LHCN-M2 (cell line): ENCODE results near the gene GPR37. TPM values are rescaled to one million over a fixed set of nuclear protein-coding genes. Genes with fewer than 3 reads are reported as not detected.

Source experiments
- DNase-seq: peaks from one replicate; pipeline ENCODE4 v3.0.0-alpha.2; 2012; ENCODE audit warnings: low read depth
- total RNA-seq: library from RNA; depleted of rRNA; stranded (reverse); fragments of >200 nt; gene quantifications from 2 replicates; pipeline ENCODE4 v1.2.3, GENCODE V29; 2014

GPR37 gene
- total RNA-seq, 1 experiment from 2014 or later = not detected

DNA sequence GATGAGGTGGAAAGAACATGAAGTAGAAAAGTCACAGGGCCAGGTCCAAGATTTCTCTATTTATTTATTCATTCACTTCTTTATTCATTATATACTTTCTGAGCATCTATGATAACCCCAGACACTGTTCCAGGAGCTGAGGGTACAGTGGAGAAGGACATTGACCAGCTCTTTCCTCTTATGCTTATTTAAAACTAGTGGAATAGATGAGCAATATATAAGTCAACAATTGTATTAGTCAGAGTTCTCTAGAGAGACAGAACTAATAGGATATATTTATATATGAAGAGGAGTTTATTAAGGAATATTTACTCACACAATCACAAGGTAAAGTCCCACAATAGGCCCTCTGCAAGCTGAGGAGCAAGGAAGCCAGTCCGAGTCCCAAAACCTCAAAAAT, 15.0 kb upstream of the GPR37 start:
- DNase-seq = no peak

DNA sequence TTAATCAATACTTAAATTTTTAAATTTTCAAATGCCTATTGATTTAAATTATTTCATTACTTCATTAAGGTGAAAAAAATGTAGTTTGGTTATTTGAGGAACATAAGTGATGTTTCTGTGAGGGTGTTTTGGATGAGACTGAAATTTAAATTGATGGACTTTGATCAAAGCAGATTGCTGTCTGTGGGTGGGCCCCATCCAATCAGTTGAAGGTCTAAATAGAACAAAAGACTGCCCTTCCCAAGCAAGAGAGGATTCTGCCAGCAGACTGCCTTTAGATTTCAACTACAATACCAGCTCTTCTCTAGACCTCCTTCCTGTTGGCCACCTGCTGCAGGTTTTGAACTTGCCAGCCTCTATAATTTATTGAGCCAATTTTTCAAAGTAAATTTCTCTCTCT, 14.5 kb upstream of the GPR37 start:
- no peak for DNase-seq

DNA sequence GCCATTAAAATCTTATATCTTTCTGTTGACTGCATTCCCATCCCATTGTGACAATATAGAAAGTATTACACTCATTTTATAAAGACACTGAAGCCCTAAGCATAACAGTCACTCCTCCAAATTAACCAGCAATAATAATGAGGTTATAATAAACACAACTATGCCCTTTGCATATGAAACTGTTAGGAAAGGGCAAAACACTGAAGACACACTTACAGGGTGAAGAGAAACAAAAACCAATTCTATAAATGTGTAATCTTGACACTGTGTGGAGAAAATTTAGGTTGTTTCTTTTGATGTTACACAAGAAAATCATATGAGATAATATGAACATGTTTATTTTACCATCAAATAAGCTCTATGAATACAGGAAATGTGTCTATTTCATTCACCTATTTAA, 14.0 kb upstream of the GPR37 start:
- DNase-seq = no peak

DNA sequence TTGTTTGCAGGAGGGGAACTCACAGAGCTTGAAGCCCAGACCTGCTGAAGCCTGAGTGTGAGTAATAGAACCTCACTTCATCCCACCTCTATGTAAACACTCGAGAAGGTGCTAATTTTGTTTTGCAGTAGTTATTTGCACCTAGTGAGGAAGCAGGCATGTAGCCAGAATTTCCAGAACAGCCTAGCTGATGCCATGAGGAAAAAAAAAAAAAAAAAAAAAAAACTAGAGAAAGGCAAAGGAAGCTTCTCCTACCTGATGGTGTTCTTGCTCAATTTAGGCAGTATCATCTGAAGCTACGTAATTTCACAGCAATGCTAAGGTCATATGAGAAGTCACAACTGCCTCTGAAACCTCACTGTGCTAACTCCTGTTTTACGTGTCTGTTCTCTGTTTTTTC, 13.6 kb upstream of the GPR37 start:
- no peak for DNase-seq

DNA sequence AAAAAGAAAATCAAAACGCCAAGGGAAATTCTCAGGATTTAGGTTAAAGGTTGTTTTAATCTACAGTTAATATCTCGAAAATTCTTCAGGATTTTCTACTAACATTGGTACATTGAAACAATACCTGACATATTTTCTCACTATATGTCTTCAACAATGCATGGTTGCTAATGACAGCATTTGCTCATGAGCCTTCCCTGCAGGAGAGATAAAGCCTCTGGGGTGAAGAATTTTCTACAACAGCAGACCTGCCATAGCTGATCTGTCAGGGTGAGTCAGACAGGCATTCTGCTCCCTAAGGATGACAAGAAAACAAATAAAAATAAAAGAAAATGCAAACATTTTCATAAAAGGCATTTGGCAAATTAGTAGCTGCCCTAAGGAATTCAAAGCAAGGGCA, 11.7 kb upstream of the GPR37 start:
- DNase-seq = peak; percentile 2

DNA sequence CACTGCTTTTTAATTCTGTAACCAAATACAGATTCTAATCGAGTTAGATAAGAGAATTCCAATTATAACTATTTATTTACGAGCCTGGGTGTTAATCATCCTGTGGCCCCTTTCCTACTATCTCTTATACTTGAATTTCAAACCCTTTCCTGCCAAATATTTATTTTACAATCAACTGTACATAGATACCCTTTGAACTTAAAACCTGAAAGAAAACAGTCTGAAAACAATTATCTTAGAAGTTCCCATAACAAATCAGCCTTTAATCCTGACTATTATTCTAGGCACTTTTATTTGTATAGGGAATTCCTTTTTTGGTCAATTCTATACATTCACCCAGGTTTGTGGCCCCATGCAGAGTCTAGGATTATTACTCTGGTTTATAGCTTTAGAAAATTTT, 10.6 kb upstream of the GPR37 start:
- no peak for DNase-seq

DNA sequence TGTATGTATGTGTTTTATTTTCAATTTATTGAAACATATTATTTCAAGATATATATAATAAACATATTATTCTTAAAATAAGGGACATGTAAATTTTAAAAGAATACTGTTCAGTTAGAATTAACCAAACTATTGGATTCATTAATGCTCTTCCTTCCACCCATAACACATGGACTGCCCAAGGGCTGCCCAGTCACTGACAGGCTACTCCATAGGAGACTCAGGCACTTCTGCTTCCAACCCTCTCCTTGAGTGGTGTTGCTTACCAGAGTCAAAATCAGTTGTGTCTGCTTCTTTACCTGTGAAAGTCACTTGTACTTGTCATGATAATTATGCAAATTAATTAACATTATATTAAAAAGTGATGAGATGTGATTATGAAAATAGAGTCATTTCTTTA, 9.8 kb upstream of the GPR37 start:
- no peak for DNase-seq

DNA sequence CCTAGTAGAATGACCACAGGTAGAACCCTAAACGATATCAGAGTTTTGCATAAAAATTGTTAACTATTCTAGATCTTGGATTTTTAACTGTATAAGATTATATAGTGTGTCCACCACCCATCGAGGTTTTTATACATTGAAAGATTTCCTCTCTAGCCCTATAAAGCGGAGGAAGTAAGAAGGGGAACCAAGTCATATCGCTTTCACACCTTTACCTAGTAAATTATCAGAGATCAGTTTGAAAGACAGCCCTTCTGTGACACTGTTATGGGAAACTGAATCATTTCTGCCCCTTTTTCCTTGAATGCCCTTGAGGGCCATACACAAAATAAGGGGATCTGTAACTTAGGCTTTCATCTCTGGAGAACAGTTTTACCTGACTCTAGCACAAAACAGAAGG, 8.3 kb upstream of the GPR37 start:
- DNase-seq = no peak

DNA sequence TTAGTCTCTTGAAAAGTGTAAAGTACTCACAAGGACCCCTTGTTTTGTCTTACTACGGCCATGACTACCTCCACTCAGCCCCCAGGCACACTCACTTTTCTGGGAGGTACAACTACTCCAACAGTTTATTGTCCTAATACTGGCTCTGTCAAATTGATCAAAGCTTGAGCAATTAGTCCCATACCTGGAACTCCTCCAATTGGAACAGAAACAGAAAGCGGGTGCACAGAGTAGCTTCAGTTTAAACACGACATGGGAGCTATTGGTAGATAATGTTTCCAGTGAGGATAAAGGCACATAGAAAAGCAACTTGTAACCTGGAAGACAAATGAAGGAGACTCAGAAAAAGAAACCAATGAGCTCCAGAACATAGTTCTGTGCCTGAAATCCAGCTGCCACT, 7.7 kb upstream of the GPR37 start:
- DNase-seq = no peak

DNA sequence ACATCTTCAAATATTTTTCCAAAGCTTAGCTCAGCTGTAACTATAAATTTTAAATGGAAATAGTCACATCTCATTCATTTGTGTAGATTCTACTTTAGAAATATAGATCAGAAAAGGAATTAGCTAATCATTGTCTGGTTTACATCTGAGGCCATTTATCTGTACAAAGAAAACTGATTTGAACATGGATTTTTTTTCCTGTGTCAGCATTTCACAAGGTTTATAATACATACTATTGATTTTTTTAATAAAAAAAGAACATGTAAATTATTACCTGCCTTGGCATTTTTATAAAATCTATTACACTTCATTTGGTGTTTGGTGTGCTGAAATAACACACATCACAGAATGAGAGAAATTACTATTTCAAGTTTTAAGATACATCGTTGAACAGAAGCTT, 3.5 kb upstream of the GPR37 start:
- DNase-seq = no peak

DNA sequence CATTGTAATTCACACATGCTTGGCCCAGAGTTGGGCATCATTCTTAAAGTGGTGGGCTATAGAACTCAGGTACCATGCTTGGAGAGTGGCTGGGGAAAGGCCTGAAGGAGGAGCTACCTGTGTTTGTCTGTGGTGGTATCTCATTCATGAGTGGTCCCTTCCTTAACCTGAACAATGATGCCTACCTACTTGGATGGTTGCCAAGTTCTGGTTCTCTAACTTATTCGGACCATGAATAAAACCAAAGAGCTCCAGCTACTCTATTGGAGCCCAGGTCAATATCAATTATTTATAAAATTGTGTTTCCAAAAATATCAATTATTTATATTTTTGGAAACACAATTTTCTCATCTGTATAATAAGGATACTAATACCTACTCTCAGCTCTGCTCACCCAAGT, 2.9 kb upstream of the GPR37 start:
- no peak for DNase-seq

DNA sequence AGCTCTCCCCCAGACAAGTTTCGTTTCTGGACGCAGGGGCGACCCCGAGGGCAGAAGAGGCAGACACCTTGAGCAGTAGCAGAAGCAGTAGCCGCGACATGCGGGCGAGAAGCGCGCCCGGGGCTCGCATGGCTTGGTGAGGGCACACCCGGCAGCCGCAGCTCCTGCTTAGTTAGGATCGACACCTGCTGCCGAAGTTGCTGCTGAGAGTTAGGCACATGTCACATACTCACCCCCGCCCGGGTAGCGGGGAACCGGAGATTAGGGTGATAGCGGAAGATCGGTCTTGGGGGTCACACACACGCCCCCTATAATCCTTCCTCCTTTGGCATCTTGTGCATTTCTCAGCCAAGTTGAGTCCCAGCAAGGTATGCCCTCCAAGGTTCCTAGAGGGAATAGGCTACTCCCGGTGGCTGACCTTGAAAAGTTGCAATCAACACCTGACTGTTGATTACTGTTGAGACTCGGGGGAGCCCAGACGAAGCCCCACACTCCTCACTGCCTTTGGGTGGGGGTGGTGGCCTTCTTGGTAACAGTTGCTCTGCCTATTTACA, 668 bp downstream of the GPR37 start:
- no peak for DNase-seq

DNA sequence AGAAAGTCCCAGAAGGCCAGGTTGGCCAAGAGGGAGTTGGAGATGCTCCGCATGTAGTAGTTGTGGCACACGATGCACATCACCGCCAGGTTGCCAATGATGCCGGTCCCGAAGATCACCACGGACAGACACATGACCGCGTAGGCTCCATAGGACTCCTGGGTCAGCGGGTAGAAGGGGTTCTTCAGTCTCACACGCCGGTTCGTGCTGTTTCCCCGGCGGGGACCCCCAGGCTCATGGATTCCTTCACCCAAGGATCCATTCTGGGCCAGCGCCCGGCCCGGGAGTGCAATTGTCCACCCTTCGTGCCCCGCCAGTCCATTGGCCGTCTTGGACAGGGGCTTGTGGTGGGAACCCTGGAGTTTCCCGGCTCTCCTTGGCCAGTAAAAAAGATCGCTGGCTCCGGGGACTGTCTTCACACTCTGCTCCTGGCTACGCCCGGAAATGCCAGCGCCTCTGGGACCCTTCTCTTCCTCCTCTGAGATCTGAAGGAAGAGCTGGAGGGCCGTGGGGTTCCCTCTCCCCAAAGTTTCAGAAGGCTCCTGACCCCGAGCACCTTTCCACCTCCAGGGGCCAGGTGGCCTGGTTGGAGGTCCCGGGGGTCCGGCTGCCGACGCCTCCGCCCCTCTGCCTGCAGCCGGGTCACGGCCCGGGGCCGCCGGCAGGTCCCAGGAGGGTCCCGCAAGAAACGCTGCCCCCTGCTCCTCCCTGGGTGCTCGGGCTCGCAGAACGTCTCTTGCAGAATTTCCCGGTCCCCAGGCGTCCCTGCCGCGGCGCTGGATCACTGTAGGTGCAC, 1.3 kb downstream of the GPR37 start:
- no peak for DNase-seq

DNA sequence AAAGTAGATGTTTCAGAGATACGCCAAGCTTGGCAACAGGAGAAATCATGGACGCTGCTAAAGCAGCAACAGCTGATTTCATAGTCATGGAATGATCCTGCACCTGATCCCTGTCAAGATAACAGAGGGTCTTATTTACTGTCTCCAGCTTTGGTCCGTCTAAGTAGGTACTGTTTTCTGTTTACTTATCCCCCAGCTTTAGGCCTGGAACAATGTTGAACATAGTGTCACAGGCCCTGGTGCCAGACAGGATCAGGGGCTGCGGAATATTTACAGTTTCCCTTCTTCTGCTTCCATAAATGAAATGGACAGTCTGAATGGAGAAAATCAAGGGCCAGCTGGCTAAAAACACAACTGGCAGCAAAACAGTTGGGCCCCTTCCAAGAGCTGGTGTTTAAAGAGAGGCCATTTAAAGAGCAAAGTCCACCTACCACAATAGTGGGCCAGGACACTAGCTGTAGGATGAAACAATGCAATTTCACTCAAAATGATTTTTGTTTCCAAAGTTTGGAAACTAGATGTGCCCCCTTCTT, 2.9 kb downstream of the GPR37 start:
- no peak for DNase-seq

DNA sequence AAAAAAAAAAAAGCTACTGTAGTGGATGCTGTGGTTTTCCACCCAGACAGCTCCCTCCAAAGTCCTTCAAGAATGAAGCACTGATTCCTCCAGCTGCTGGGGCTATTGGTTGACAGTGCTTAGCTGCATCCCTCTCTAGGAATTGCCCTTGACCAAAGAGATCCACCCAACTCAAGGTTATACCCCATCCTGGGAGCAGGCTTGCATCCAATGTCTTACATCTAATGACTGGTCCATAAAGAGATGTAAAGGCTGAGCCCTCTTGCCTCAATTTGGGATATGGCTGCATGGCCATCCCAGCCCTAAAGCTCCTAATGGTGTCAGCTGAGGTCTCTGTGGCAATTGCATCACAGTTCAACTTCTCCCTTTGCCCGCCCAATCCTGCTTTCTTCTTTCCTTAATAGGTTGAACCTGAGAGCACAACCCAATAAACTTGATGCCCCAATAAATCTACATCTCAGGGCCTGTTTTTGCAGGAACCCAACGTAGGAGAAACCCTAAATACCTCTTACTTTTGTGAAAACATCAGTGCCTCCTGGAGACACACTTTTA, 4.4 kb downstream of the GPR37 start:
- no peak for DNase-seq

DNA sequence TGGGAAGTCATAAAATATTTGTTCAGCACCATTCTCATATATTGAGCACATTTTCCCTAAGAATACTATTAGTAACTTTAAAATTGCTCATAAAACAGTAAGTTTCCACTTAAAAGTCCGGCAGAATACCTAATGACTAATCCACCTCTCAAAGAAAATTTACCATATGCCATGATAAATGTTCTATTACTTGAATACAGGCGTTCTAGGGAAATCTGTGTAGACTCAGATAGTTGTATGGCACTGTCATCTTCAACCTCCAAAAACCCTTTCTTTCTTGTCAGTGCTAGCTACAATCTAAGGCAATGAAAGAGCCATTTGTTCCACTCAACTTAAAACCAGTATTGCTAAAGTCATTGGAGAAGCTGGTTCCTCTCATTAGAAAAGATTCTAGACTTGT, 7.3 kb downstream of the GPR37 start:
- DNase-seq = no peak

DNA sequence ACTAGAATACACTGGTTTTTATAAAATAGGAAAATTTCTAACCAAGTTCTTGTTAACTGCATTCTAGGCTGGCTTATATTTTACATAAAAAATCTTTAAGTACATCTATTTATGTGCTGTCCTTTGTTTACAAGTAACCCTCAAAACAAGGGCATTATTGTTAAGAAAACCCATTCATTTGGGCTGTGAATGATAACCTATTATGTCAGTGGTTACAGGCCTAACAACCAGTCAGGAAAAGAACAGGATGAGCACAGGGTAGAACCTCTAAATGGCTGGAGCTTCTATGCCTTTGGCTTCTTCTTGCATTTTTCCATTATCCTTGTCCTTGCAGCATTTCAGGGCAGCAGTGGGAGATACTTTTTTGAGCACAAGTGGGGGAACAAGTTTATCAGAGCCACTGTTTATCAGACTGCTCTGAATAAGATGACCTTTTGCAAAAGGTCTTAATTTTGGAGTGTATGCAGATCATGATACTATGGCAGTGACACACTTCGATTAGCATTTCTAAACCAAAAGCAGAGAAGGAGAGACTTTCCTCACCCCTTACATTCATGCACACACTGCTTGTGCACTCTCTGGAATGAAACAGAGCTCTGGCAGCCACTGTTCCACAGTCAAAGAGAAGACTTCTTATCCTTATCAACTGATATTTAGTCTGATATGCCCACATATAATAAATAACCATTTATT, 10.9 kb downstream of the GPR37 start:
- no peak for DNase-seq

DNA sequence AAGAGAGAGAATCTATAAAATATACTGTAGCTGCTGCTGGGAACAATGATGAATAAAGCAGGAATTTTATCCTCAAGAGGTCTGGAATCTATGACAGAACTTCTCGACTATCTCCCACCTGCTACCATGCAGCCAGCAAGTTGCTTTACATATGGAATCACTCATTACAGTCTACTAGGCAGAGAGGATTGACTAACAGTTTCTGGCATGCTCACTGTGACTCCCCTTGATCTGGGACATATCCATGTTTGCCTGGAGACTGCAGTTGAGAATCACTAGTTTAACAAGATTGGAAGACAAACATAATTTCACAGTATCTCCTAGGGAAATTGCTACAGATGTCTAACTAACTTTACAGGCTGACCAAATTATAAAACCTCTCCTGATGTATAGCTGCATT, 13.3 kb downstream of the GPR37 start:
- DNase-seq = no peak

DNA sequence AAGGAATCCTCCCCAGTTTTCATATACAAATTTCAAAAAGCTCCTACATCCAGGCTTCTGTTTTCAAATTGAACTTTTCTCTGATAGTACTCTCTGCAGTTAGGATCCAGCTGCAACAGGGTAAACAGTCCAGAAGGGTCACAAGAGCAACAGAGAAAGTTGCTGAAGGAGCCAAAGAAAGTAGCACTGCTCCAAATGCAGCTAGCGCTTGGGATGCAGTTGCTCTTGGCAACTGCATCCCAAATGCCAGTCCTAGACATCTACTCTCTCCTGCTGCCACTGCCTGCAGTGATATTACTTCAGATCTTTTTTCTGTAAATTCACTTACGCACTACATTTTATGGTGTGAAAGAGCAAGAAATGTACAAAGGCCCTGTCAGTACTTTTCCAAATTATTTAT, 14.6 kb downstream of the GPR37 start:
- no peak for DNase-seq

DNA sequence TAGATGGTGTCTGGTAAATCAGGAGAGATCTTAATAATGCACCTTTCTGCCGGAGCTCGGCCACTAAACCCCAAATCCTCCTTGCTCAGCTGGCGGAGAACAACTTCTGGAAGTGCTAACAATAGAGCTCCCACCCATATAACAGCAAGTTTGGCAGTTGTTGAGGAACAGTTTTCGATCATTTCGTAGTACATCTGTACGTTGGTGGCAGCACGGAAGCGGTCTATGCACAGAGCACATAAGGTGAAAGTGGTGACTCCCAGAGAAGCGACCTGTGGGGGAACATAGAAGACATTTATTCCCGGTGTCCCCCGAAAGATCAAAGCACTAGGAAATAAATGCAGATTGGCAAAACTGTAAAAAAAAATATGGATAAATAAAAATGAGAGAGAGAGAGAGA, 18.5 kb downstream of the GPR37 start:
- no peak for DNase-seq

DNA sequence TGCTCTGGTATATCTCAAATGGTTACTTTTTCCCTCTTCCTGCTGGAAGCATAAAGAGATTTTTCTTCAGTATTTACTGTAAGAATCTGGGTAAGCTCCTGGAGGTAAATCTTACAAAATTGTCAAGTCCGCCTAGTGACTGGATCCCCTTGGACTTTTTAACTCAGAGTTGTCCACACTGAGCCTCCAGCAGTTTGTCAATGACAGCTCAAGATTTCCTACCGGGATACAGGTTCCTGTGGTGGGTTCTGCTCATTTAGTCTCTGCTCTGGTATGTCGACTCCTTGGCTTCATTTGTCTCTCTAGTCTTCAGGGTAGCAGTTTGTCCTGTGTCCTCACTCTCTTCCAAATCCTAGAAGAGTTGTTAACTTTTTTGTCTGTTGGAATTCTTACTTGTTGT, 27.0 kb downstream of the GPR37 start:
- DNase-seq = no peak

DNA sequence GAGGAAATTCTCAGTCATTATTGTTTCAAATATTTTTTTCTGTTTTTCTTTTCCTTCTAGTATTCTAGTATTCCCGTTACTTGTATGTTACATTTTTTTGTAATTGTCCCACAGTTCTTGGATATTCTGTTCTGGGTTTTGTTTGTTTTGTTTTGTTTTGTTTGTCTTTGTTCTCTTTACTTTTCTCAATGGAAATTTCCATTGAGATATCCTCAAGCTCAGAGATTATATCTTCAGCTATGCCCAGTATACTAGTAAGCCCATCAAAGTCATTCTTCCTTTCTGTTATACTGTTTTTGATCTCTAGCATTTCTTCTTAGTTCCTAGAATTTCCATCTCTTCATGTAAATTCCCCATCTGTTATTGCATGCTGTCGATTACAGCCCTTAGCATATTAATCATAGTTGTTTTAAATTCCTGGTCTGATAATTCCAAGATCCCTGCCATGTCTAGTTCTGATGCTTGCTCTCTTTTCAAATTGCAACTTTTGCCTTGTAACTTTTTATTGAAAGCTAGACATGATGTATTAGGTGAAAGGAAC, 27.8 kb downstream of the GPR37 start:
- no peak for DNase-seq
